HG03103 (cell line): ENCODE results near the gene UROC1.

Experiments
- ATAC-seq: cut with Tn5 transposase; IDR thresholded peaks from one replicate; pipeline ENCODE4 v1.9.1; 2021; ENCODE audit warnings: low read depth; ENCODE audit not compliant: unreplicated experiment

Gene UROC1

DNA sequence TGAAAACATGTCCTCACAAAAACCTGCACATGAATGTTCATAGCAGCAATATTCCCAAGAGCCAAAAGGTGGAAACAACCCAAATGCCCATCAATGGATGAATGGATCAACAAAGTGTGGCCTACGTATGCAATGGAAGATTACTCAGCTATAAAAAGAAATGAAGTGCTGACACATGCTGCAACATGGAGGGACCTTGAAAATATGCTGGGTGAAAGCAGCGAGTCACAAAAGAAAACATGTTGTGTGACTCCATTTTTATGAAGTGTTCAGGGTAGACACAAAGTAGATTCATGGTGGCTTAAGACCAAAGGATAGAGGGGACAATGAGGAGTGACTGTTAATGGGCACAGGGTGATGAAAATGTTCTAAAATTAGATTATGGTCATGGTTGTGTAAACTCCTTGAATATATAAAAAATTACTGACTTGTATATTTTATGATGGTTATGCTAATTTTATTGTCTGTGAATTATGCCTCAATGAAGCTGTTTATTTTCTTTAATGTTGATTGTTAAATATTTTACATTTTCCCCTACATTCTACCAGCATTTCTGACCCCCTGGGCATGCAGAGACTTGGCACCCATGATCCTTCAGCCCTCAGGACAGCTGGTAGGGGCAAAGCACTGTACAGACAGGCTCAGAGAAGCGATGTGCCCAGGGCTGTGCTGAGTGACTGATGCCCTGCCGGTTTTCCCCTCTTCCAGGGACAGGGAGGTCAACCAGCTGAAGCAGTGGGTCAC lies 85.0 kb downstream of the UROC1 start:
- no peak for ATAC-seq
